ENCODE data around the gene PPM1J. TPM values are rescaled to one million over a fixed set of nuclear protein-coding genes. Genes with fewer than 3 reads are reported as not detected.

Gene PPM1J
- polyA plus RNA-seq, 1 of the 3 experiments (the other 2 are of a cell fraction): 5.3 TPM

DNA sequence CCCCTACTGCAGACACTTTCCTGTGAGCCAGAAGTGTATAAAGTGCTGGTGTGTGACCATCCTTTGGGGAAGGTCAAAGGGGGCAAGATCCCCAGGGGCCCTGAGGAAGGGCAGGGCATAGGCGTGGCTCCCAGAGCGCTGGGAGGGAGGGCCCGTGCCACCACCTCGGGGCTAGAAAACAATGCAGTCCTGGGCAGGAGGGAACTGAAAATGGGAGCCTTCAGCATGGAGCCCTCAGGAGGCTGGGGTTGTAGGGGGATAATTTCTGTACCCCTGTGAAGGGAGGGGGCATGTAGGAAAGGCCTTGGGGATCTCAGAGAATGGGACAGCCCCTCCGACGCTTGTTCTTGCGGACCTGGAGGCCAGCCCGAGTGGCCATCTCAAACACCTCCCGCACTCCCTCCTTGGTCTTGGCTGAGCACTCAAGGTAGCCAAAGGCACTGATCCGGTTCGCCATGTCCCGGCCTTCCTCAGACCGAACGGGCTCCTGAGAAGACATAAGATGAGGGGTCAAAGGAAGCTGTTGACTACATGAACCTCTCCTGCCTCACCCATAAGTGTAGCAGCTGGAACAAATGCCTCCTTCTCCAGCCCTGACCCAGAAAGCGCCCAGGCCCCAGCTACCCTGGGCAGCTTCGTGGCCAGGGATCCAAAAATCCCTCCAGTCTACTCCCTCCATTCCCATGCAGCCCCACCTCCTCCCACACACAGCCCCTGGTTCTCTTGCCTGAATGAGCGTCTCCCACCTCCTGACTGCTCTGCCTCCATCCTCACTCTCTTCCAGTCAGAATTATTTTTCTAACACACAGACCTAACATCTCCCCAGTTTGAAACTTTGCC is 13.7 kb downstream of the PPM1J start (continued):
- TF ChIP-seq, protein P1, sequence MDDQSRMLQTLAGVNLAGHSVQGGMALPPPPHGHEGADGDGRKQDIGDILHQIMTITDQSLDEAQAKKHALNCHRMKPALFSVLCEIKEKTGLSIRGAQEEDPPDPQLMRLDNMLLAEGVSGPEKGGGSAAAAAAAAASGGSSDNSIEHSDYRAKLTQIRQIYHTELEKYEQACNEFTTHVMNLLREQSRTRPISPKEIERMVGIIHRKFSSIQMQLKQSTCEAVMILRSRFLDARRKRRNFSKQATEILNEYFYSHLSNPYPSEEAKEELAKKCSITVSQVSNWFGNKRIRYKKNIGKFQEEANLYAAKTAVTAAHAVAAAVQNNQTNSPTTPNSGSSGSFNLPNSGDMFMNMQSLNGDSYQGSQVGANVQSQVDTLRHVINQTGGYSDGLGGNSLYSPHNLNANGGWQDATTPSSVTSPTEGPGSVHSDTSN (IDR thresholded peaks at IDR 0.05): no peak

DNA sequence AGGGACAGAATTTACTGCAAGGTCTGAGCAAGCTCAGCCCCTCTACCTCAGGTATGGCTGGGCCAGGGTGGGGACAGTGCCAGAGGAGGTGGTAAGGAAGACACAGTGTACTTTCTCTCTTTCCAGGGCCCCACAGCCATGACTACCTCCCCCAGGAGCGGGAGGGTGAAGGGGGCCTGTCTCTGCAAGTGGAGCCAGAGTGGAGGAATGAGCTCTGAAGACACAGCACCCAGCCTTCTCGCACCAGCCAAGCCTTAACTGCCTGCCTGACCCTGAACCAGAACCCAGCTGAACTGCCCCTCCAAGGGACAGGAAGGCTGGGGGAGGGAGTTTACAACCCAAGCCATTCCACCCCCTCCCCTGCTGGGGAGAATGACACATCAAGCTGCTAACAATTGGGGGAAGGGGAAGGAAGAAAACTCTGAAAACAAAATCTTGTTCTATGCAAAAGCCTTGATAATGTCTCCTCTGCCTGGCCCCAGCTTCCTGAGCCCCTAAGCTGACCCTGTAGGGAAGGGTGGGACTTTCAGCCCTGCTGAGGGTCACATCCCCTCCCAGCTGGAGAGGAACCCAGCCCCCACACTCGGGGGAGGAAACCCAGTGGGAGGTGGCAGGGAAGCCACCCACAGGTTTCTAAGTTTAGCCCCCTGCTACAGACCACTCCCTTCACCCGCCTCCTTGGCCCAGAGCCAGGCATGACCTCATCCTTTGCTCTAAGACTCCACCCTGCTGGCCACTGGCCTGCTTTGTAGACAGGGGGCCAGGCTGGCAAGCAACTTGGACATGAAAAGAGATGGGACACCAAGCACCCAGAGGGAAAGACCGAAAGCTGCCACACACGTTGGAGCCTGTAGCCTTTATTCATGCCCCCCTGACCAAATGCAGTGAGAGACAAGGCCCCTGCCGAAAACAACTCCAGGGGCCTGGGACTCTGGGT is 14.6 kb downstream of the PPM1J start:
- Histone ChIP-seq H3K27ac (ENCODE audit: low read depth in 2 of 2, low read length in 1 of 2) (peak overlapping the region; percentile 70 to 90), H3K9me3 (no peaks in the 10 kb centered on the region), H3F3A (replicated peaks; ENCODE audit: insufficient read depth) (peaks cover 44% of the 10 kb centered on the region), H3K4me1 (ENCODE audit: control insufficient read depth in 1 of 2, insufficient read depth in 2 of 2, low read depth in 1 of 2, low read length in 1 of 2) (peaks cover 36 to 54% of the 10 kb centered on the region in 2 experiments; a peak in 3 of 4 replicates), H3K79me2 (ENCODE audit: insufficient read depth) (peaks cover 29% of the 10 kb centered on the region), H3K9me2 (no peaks in the 10 kb centered on the region), H4K20me1 (ENCODE audit: insufficient read depth) (peaks cover 11% of the 10 kb centered on the region), H2AFZ (ENCODE audit: low read depth) (no peak overlapping the region), H3K4me2 (peak overlapping the region; percentile 46), H3K9ac (peak overlapping the region; percentile 57; the same call in 1 of the 2 replicates), H3K36me3 (replicated peaks in 1 of 2; ENCODE audit: control insufficient read depth in 1 of 2, insufficient read depth in 2 of 2, low read length in 1 of 2) (peaks cover 28 to 56% of the 10 kb centered on the region in 2 experiments), H3K27me3 (ENCODE audit: insufficient read depth) (no peaks in the 10 kb centered on the region), H3K4me3 (ENCODE audit: low read depth in 2 of 2, low read length in 1 of 2) (0 out of 4 replicates have a peak overlapping the region, but pooled peaks of 1 of the 2 experiments have one; percentile 18)
- DNase-seq: peak; percentile 87
- ChIA-PET POLR2A (interaction anchor here (1.1 kb wide), 1 partner anchor 26 kb away, joined by 3 read pairs; the partner anchor contains the start of gene MOV10), CTCF (interaction anchor here (0.9 to 4.4 kb wide), 7 partner anchors 7 to 310 kb away, joined by 3 to 21 read pairs (median 5); partner anchors contain the start of genes PPM1J and ST7L)
- 37% methylated on average over 7 of the region's 7 CpGs for whole genome bisulfite sequencing (ENCODE audit: low lambda C conversion rate)
- TF ChIP-seq CHD2 (IDR thresholded peaks at IDR 0.05; ENCODE audit: low read length, partially characterized antibody): peak; percentile 24
- peak; percentile 44; the same call in 1 of the 2 replicates for TF ChIP-seq TEAD4 (IDR thresholded peaks at IDR 0.05; ENCODE audit: borderline replicate concordance, insufficient read depth)
- peak; percentile 54; the same call in 1 of the 2 replicates for TF ChIP-seq FOSL2 (IDR thresholded peaks at IDR 0.05; ENCODE audit: borderline replicate concordance, low read depth)
- no peak; the same call in 1 of the 2 replicates for TF ChIP-seq TAF1 (IDR thresholded peaks at IDR 0.05; ENCODE audit: borderline replicate concordance, low read depth, low read length)
- no peak for TF ChIP-seq YY1 (IDR thresholded peaks at IDR 0.05; ENCODE audit: low read depth)
- TF ChIP-seq NFIC (IDR thresholded peaks at IDR 0.05; ENCODE audit: borderline replicate concordance): peak; percentile 98
- TF ChIP-seq GATA2 (CRISPR knock-in tag; IDR thresholded peaks at IDR 0.05): no peak
- TF ChIP-seq, protein P2, sequence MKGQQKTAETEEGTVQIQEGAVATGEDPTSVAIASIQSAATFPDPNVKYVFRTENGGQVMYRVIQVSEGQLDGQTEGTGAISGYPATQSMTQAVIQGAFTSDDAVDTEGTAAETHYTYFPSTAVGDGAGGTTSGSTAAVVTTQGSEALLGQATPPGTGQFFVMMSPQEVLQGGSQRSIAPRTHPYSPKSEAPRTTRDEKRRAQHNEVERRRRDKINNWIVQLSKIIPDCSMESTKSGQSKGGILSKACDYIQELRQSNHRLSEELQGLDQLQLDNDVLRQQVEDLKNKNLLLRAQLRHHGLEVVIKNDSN (IDR thresholded peaks at IDR 0.05; ENCODE audit: borderline replicate concordance, low read depth): no peak
- no peak for TF ChIP-seq MXI1 (IDR thresholded peaks at IDR 0.05; ENCODE audit: low read depth, low read length)
- TF ChIP-seq JUND (IDR thresholded peaks at IDR 0.05): no peak; the same call in none of the 2 replicates
- TF ChIP-seq RCOR1 (IDR thresholded peaks at IDR 0.05; ENCODE audit: low read length): no peak
- TF ChIP-seq FOXJ3 (CRISPR knock-in tag; IDR thresholded peaks at IDR 0.05): no peak
- TF ChIP-seq, protein P3, sequence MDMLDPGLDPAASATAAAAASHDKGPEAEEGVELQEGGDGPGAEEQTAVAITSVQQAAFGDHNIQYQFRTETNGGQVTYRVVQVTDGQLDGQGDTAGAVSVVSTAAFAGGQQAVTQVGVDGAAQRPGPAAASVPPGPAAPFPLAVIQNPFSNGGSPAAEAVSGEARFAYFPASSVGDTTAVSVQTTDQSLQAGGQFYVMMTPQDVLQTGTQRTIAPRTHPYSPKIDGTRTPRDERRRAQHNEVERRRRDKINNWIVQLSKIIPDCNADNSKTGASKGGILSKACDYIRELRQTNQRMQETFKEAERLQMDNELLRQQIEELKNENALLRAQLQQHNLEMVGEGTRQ (IDR thresholded peaks at IDR 0.05; ENCODE audit: borderline replicate concordance, low read depth, low read length): no peak
- TF ChIP-seq, protein P4, sequence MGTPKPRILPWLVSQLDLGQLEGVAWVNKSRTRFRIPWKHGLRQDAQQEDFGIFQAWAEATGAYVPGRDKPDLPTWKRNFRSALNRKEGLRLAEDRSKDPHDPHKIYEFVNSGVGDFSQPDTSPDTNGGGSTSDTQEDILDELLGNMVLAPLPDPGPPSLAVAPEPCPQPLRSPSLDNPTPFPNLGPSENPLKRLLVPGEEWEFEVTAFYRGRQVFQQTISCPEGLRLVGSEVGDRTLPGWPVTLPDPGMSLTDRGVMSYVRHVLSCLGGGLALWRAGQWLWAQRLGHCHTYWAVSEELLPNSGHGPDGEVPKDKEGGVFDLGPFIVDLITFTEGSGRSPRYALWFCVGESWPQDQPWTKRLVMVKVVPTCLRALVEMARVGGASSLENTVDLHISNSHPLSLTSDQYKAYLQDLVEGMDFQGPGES (IDR thresholded peaks at IDR 0.05; ENCODE audit: low read depth, low read length): no peak
- TF ChIP-seq NRF1 (IDR thresholded peaks at IDR 0.05; ENCODE audit: low read depth, low read length): no peak
- peak; percentile 27; the same call in 1 of the 2 replicates for TF ChIP-seq ELF1 (IDR thresholded peaks at IDR 0.05)
- TF ChIP-seq, protein P1 (IDR thresholded peaks at IDR 0.05): peak; percentile 32
- TF ChIP-seq GABPA (IDR thresholded peaks at IDR 0.05; ENCODE audit: low read depth): peak; percentile 8; the same call in 1 of the 2 replicates

All from SK-N-SH (cell line).